NT2/D1 (cell line): Measurements from ENCODE around the gene SAYSD1.

ENCODE experiments used
- SUZ12 ChIP-seq: IDR thresholded peaks from 2 replicates; pipeline ENCODE4 v1.6.1; 2011; ENCODE audit not compliant: insufficient read length, insufficient read depth; ENCODE audit errors: extremely low read depth
- YY1 ChIP-seq: IDR thresholded peaks from 2 replicates; pipeline ENCODE4 v1.6.1; 2011; ENCODE audit not compliant: insufficient read length, insufficient read depth

- no peak for TF ChIP-seq YY1
- no peak for TF ChIP-seq SUZ12
Measured at GRCh38 chr6:39077882-39078594, 36.9 kb downstream of the SAYSD1 start.
